NCI-H2081 treated with DMSO at 0.1 percent for 48 hours (cell line): ENCODE results near the gene ACTRT2.

Experiments
- DNase-seq: peaks from one replicate; lab custom pipeline; 2025; lab: John Stamatoyannopoulos, UW

Gene ACTRT2

DNA sequence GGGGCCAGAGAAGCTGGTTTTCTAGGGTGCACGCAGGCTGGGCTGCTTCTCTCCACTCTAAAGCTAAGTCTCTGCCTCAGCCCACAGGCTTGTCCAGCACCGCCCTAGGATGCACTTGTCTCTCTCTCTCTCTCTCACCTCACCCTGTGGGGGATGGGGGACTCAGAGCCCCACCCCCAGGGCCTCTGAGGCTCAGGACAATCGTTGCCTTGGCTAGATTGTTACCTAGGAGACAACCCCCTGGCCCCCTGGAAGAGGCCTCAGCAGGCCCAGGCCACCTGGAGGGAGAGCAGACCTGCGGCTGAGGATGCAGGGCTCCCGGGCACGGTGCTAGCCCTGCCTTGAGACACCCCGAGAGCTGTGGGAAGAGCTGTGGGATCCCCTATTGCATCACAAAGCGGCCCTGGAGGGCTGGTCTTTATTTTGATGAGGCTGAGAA is at the start of gene ACTRT2:
TSS of gene ACTRT2 (plus strand) at position 235 of the 439 bp plus-strand sequence. CDS start 220 bp downstream, outside the sequence.
- no peak for DNase-seq

DNA sequence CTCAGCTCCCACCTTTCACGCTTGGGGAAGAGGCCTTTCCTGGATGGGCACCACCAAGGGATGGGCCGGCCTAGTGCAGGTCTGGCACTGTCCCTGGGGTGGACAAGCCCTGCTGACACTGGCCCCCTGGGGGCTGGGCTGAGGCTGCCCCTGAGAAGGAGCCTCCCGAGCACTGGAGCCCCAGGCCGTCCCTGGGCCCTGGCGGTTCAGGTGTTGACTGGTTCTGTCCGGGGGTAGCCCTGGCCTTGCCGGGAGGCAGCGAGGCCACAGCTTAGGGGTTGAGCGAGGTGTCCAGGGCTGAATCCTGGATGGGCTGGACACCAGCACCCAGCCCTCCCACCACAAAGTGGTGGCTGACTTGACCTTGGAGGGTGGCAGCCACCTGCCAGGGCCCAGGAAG is 49.7 kb upstream of the ACTRT2 start:
- no peak for DNase-seq

DNA sequence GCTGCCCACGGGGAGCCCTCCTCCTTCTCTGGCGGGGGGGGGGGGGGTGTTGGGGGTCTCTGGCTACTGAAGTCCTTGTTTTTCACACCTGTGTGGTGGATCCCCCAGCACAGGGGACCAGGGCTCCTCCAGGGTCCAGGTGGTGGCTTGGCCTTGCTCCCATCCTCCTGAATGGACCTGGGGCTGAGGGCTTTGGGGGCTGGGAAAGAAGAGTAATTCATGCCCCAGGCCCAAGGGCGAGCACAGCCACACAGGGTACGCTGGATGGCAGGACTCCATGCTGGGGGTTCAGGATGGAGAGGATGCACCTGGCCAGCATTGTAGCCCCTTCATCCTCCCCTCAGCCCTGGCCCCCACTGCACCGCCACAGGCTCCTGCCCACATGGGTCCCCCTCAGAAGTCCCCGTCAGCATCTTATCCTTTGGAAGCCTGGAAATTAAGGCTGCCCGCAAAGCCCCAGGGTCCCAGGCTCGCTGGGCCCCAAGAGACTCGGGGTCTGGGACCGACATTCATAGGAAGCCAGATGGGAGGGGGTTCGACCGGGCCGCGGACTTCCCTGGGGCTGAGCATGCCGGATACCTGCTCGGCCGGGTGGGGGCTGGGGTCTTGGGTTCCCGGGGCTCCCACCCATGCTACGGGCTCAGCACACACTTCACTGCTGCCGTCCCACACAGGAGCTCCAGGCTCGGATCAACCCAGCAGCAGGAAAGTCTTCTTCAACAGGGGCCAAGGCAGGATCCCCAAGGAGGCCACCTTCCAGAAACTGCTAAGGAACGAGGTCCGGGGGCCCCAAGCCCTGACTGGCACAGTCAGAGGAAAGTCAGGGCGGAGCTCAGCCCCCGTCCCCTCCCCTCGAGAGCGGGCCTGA is 49.0 kb upstream of the ACTRT2 start:
- DNase-seq = no peak

DNA sequence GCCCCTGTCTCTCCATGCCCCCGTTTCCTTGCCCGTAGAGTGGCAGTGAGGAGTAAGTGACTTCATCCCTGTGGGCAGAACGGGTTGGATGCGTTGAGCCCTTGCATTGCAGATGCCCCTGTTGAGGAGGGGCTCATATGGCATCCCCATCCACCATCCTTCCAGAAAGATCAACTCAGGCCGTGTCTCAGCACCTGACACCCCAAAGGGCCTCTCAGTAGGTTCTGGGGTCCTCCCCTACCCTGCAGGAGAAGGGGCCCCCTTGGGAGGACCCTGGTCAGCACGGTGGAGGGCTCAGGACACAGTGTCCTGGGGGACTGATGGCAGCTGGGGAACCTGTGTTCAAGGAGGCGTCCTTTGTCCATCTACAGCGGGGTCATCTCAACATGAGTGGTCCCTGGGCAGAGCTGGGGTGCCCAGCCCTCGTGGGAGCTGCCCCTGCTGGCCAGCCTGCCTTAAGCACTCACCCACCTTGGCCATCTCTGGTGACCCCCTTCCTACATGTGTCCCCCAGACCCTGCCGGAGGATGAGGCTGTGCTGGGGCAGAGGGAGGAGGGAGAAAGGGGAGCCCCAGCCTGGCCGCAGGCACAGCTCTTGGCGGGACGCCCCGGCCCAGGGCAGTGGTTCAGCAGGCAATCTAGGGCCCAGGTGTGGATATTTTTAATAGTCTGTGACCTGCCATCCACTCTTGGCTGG is 48.2 kb upstream of the ACTRT2 start:
- no peak for DNase-seq

DNA sequence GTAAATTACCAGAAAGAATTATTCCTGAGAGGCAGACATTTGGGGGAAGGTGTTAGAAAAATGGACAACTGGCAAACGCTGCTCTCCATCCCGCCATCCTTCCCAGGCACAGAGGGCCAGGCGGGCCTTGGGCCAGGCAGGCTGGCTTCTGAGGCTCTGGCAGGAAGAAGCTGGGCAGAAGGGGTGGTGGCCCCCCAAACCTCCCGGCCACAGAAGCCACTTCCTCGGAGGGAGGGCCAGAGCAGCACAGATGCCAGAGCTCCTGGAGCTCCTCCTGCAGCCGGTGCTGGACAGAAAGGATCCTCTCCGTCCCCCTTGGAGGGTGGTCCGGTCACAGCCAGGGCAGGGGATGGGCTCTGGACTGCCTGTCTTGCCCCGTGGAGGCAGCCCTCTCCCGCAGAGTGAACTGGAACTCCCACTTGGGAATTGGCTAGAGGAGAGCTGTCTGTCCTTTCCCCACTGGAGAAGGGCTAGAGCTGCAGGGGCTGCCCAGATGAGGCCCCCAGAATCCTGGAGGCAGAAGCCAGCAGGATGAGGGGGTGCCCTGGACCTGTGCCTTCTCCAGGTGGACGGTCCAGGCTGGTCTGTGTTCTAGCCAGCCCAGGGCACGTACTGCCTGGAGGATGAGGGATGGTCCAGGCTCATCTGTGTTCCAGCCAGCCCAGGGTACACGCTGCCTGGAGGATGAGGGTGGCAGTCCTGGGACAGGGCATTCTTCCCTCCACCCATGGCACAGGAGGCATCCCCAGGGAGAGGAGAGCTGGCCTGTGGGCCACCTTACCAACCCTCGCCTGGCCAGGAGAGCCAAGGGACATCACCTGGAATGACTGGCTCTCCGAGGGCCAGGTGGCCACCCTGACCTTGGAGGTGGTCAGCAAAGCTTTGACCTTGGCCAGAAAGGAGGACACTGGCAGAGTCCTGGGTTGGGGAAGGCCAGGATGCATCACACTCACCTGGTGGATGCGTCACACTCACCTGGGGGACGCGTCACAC is 47.4 kb upstream of the ACTRT2 start:
- no peak for DNase-seq

DNA sequence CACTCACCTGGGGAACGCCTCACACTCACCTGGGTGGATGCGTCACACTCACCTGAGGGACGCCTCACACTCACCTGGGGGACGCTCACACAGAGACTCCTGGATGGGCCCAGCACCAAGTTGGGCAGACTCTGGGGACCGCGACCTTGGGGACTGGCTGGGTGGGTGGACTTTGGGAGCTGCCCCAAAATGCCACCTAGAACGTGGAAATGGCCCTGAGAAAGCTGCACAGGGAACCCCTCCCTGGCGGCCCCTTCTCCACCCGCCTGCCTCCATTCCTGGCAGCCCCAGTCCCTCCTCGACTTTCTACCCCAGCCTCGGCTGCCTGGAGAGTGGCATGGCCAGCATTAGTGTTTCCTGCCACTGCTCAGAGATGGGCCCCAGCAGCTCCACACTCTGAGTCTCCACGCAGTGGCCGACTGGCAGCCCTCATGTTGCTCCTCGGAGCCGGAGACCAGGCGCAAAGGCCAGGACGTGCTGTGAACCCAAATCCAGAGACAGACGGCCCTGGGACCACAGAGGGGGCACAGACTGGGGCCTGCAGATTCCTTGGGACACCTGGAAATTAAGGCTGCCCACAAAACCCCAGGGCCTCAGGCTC is 46.5 kb upstream of the ACTRT2 start:
- DNase-seq = no peak

DNA sequence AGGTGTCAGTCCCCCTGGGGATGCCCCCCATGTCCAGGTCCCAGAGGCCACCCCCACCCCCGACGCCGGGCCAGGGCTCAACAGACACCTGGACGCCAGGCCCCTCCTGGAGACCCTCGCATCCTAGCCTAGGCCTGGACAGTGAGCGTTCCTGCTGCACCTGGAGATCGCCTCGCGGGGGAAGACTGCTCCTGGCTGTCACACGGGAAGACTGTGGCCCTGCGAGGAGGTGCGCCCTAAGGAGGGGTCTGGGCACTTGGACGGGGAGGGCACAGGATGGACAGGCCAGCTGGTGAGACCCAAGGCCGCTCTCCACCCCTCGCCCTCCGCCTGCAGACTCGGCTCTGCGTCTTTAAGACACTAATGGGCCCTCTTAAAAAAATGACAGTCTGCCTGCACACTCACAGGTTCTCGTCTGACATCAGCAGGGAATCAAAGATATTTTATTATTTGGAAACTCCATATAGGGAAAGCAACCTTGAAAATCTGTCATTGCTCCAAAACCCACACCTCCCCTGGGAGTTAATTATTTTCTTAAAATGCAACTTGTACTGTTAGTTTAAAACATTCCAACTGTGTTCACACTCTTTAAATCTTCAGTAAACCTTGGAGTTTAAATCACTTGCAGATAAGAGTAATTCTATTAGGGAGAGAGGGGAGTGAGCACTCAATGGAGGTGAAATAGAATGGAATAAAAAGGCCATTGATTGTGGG is 45.6 kb upstream of the ACTRT2 start:
- no peak for DNase-seq

DNA sequence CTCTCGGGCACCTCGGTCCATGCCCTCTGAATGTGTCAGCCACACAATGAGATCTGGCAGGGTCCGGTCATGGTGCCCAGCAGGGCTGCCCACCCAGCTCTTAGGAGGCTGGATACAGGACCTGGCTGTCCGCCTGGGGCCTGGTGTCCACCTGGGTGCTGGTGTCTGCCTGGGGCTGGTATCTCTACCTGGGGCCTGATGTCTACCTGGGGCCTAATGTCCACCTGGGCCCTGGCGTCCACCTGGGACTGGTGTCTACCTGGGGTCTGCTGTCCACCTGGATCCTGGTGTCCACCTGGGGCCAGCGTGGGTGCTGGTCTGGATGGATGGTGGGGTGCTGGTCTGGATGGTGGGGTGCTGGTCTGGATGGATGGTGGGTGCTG is 45.1 kb upstream of the ACTRT2 start:
- no peak for DNase-seq

DNA sequence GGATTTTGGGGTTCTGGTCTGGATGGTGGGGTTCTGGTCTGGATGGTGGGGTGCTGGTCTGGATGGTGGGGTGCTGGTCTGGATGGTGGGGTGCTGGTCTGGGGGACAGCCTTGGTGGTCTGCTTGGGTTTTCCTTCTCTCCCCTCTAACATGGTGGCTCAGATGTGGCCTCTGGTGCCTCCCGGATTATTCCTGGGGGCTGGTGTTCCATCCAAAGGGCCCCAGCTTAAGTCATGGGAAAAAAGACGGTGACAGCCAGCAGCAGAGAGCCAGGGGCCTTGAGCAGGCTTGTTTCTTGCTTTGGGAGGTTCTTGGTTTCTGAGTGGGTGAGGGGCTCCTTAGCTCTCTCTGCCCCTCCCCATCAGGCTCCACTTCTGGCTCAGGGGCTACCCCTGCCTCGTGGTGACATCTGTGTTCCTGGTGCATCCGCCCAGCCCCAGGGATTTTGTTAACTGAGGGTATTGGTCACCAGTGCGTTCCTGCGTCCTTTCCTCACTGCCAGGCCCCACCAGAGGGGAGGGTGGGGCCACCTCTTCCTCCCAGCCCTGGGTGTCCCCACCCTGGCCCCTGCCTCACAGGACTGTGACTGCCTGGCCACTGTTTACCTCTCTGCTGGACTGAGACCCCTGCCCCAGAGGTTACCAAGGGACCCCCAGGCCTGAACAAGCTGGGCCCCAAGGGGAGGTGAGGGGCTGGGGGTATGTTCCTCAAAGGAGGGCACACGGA is 43.2 kb upstream of the ACTRT2 start:
- no peak for DNase-seq

DNA sequence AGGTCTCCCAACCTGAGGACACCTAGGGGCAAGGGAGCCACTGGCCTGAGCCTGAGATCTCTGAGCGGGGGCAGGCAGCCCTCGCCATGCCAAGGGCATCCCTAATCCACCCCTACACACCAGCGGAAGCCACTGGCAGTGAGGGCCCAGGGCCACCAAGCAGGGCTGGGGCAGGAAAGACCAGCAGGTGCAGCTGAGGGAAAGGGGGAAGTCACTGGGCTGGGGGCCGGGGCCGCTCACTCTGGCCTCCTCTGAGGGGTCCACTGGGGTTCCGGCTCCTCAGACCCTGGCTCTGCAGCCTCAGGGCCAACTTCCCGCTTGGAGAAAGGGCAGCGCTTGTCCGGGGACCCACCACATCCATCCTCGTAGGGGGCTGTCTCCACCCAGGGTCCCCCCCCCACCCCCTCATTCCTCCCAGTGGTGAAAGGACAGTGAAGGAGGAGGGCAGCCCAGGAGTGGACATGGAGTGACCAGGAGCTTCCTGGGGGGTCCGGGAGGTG is 42.5 kb upstream of the ACTRT2 start:
- DNase-seq = no peak

DNA sequence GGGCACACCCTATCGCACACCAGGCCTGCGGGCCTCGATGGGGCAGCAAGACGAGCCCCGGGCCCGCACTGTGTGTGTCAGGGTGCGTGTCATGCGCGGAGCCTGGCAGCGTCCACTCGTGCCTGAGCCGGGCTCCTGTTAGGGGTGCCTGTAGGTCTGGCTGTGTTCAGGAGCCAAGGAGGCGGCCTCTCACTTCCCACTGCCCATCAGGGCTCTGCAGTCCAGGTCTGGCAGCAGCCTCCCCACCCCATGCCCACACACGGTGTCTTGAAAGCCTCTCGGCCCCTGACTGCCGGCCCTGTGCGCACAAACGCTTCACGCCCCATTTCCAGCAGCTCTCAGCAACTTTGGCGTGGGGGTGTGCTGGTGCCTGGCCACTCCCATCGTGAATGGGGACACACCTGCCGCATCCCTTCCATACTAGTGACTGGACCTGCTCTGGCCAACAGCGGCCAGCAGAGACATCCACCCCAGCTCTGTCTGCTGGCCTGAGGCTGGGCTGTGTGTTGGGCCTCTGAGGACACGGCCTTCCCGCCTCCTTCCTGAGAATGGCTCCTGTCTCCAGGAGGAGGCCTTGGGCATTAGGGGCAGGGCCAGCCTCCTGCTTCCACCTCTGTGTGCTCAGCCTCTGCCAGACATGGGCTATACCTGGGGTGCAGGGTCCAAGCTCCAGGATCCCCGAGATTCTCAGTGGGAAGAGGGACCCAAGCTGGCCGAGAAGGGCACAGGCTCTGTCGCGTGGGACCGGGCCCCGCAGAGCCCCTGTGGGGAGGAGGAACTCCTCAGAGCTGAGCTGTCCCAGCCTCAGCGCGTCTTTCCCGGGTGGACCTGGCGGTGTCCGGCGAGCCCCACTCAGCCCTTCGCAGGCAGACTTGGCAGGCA is 41.8 kb upstream of the ACTRT2 start:
- no peak for DNase-seq

DNA sequence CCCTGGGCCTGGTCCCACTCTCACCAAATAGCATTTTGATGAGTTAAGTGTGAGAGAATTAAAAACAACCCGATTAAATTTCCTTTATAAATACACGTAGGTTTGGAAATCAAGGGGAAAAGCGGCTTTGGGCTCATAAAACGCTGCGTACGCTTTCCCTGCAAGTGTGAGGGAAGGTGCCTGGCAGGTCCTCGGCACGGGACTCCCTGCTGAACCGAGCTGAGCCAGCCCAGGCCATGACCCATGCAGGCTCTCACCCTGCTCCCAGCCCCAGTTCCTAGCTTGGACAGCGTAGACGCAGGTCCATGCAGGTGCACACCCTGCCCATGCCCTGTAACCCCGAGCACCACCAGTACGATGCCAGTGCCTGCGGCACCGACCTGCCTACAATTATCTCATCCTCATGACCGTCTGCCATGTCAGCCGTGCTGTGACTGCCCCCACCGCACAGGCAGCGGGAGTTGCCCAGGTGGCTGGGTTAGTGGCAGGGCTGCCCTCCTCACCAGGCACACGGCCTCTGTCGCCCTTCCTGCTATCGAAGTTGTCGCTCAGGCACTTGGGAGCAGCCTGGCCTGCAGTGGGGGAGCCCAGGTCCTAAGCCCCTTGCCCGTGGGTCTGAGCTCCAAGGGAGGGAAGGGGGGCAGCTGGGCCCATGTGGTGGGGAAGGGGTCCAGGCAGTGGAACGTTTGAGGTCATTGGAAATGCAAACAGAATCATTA is 41.0 kb upstream of the ACTRT2 start:
- no peak for DNase-seq

DNA sequence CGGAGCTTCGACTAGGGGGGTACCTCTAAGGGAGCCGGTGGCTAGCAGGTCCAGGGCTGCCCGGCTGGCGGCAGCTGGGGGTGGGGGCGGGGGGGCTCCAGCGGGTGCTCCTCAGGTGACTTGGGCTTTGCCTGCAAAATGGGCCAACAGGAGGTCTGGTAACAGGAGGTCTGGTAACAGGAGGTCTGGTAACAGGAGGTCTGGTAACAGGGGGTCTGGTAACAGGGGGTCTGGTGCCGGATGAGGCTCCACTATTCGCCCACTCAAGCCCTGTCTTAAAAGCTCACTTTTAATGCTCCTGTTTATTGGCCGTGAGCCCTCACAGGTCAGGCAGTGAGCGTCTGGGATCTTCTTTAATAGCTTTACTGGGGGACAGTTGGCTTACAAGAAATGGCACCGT is 40.4 kb upstream of the ACTRT2 start:
- DNase-seq = no peak

DNA sequence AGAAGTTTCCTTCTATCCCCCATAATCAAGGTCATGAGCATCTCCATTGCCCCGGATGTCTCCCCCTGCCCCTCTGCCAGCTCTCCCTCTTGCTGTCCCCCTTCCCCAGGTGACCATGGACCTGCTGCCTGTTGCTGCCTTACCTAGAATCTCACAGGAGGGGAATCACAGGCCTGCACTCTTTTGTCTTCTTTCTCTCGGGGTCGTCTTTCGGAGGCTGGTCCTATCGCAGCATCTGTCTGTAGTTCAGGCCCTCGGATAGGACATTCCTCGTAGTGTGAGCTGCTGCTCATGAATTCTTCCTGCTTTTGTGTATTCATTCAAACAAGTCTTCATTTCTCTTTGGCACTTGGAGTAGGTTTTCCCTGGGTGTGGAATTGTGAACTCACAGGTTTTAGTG is 39.9 kb upstream of the ACTRT2 start:
- DNase-seq = no peak

DNA sequence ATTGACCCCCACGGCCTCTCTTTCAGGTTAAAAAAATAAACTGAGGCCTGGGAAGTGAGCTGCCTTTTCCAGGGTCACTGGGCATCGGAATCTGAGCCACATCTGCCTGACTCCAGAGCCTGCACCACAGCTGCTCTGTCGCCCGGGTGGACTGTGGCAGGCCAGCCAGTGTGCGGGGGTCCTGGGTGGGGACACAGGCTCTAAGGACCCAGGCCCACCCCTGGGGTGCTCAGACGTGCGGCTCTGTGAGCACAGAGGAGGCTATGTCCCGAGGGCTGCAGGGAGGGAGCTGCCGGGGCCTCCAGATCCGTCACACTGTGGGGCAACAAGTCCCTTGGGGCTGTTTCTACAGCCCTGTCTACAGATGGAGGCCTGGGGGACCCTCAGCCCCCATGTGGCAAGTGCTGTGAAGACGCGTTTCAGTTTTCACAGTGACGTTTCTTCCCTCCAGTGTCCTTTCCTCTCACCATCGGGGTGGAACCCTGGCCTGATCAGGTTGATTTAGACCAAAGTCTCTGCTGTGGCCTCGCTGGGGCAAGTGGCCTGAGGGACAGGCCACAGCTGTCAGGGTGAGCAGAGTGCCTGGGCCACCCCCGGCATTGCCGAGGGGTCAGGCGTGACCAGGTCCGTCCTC is 39.2 kb upstream of the ACTRT2 start:
- DNase-seq = no peak

DNA sequence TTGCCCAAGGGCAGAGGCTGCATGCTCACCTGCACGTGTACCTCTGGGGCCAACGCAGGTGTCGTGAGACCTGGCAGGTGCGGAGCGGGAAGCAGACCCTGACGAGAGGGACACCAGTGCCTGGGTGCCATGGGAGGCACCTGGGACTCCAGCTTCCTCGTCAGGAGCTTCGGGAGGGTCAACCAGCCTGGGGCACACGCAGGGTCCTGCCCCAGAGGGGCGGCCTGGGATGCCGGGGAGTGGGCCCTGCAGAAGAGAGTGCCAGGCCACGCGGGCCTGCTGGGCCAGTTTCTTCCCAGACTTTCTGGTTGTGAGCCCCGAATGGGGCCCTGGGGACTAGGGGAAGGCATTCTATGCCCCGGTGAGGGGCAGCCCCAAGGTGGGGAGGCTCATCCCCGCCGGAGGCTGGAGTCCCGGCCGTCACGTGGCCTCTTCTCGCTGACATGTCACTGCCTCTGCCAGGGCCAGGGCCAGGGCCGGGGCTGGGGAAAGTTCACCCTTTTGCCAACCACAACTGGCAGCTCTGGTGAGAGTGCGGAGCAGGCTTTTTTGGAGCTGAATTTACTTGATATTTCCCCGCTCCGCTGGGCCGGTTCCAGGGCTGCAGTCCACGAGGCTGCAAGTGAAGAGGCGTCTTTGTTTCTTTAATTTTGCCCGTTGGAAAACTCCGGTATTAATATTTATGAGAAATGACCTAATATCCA is 38.5 kb upstream of the ACTRT2 start:
- DNase-seq = no peak

DNA sequence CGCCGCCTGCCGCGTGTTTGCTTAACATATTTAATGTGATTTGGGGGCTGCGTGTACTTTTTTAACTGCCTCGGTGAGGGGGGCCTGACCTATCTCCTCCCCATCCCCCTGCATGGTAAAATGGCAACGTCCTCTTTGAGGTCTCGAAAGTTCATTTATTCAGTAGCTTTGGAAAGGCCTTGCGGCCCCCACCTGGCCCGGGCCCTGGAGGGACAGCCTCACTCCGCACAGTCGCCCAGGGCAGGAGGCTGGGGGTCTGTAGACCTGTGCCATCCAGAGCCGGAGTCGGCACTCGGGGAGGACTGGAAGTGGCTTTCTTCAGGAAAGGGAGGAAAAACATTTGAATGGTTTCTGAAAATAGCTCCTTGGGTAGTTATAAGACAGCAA is 38.0 kb upstream of the ACTRT2 start:
- no peak for DNase-seq
